ENCODE measurements around the gene EFNB3.

DNA sequence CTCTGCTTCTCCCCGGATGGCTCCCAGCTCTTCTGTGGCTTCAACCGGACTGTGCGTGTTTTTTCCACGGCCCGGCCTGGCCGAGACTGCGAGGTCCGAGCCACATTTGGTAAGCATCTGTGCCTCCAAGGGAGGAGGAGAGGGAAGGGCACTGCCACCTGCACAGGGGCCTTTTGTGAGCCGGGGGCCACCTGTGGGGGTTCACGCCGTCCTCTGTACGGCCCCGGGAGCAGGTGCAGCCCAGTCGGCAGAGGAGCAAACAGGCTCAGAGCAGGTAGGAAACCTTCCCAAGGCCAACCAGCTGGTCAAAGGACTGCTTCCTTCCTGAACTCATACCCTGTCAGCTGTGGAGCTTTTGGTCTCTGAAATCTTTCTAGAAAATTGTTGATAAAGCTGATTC lies 3.3 kb upstream of the EFNB3 start:
- TF ChIP-seq, protein P1, sequence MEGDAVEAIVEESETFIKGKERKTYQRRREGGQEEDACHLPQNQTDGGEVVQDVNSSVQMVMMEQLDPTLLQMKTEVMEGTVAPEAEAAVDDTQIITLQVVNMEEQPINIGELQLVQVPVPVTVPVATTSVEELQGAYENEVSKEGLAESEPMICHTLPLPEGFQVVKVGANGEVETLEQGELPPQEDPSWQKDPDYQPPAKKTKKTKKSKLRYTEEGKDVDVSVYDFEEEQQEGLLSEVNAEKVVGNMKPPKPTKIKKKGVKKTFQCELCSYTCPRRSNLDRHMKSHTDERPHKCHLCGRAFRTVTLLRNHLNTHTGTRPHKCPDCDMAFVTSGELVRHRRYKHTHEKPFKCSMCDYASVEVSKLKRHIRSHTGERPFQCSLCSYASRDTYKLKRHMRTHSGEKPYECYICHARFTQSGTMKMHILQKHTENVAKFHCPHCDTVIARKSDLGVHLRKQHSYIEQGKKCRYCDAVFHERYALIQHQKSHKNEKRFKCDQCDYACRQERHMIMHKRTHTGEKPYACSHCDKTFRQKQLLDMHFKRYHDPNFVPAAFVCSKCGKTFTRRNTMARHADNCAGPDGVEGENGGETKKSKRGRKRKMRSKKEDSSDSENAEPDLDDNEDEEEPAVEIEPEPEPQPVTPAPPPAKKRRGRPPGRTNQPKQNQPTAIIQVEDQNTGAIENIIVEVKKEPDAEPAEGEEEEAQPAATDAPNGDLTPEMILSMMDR (IDR thresholded peaks at IDR 0.05 in 2 of 3, conservative IDR thresholded peaks at IDR 0.05 in 1 of 3; ENCODE audit: borderline replicate concordance in 1 of 3, insufficient read depth in 1 of 3, low read depth in 2 of 3, low read length in 2 of 3): no peak
- TF ChIP-seq SRF (IDR thresholded peaks at IDR 0.05; ENCODE audit: low read depth) (no peak), EZH2phosphoT487 (IDR thresholded peaks at IDR 0.05; ENCODE audit: borderline replicate concordance) (no peak), CEBPB (IDR thresholded peaks at IDR 0.05; ENCODE audit: low read depth) (no peak), POLR2A (IDR thresholded peaks at IDR 0.05; ENCODE audit: borderline replicate concordance, extremely low read depth, insufficient read depth, insufficient read length) (no peak), SP1 (IDR thresholded peaks at IDR 0.05; ENCODE audit: low read depth) (no peak), POLR2AphosphoS5 (IDR thresholded peaks at IDR 0.05; ENCODE audit: low read depth, low read length) (no peak)

Measured in HCT116 (cell line).